ENCODE results near the gene ZNF205. TPM values are rescaled to one million over a fixed set of nuclear protein-coding genes. Genes with fewer than 3 reads are reported as not detected.
"Not testable (repeated sequence)": the region's sequence is repeated elsewhere in the genome, so short reads cannot be mapped to it uniquely, and the experiment has no call there.

ZNF205 gene
- total and polyA plus RNA-seq, 10 of the 15 experiments (the other 5 are each of a cell fraction or from before 2014, with no cell fraction given): 0.26 to 1.5 (median 0.78) TPM; not detected in 2

DNA sequence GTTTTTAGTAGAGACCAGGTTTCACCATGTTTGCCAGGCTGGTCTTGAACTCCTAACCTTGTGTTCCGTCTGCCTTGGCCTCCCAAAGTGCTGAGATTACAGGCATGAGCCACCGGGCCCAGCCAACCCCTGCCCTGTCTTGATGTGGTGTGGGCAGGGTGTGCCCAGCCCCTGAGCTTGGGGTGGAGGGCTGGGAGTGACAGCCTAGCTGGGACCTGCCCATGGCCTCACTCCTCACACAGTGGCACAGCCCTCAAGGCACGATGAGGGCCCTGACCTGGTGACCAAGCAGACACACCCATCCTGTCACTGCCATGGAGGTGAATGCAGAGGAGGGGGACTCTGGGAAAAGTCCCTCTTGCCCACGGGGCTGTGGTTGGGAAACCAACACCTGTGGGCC is 43.9 kb upstream of the ZNF205 start (continued):
- TF ChIP-seq, protein P1, sequence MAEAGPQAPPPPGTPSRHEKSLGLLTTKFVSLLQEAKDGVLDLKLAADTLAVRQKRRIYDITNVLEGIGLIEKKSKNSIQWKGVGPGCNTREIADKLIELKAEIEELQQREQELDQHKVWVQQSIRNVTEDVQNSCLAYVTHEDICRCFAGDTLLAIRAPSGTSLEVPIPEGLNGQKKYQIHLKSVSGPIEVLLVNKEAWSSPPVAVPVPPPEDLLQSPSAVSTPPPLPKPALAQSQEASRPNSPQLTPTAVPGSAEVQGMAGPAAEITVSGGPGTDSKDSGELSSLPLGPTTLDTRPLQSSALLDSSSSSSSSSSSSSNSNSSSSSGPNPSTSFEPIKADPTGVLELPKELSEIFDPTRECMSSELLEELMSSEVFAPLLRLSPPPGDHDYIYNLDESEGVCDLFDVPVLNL (IDR thresholded peaks at IDR 0.05; ENCODE audit: low read depth, low read length): no peak

DNA sequence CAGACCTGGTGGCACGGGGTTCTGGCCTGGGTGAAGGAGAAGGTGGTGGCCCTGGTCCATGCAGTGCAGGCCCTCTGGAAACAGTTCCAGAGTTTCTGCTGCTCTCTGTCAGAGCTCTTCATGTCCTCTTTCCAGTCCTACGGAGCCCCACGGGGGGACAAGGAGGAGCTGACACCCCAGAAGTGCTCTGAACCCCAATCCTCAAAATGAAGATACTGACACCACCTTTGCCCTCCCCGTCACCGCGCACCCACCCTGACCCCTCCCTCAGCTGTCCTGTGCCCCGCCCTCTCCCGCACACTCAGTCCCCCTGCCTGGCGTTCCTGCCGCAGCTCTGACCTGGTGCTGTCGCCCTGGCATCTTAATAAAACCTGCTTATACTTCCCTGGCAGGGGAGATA is 43.2 kb upstream of the ZNF205 start:
- BruUV-seq (replicated peaks): TSS peak; percentile 56
- ATAC-seq; RAD21 ChIA-PET (ENCODE audit: unreplicated experiment); H3K9me3 ChIP-seq (replicated peaks; ENCODE audit: control insufficient read depth, insufficient read depth, low read length); H3K4me3 ChIP-seq; DNase-seq (ENCODE audit: low read depth, low spot score); H4K20me1 ChIP-seq (ENCODE audit: control insufficient read depth, insufficient read depth); H3K27ac ChIP-seq (ENCODE audit: control insufficient read depth, insufficient read depth); H3K36me3 ChIP-seq (ENCODE audit: control insufficient read depth in 2 of 2, insufficient read depth in 2 of 2, low read length in 1 of 2); SMC1A ChIA-PET (ENCODE audit: uncharacterized antibody, unreplicated experiment); FAIRE-seq; POLR2A ChIA-PET; H3K9ac ChIP-seq (ENCODE audit: control insufficient read depth, insufficient read depth, low read length); H3K4me2 ChIP-seq (ENCODE audit: control insufficient read depth, insufficient read depth); H2AFZ ChIP-seq (ENCODE audit: control insufficient read depth, low read depth, low read length); H3K27me3 ChIP-seq (replicated peaks in 1 of 2; ENCODE audit: control insufficient read depth in 2 of 2, insufficient read depth in 2 of 2, low read length in 1 of 2); intact Hi-C loops (cut with micrococcal nuclease; ENCODE audit: unreplicated experiment); in situ Hi-C loops (cut with MboI): not testable (repeated sequence)
- peaks cover 25% of the 10 kb centered on the region for H3K79me2 ChIP-seq (ENCODE audit: control insufficient read depth, insufficient read depth, low read length)
- CTCF ChIA-PET: interaction anchor here (0.8 kb wide), 1 partner anchor 10 kb away, joined by 4 read pairs; no protein-coding TSS in a partner anchor
- WGBS (ENCODE audit: insufficient coverage, insufficient replicate concordance, low lambda C conversion rate, missing lambda C conversion rate): 73% methylated on average over 5 of the region's 11 CpGs
- H3K4me1 ChIP-seq (ENCODE audit: control insufficient read depth, insufficient read depth, low read length): peaks cover 29% of the 10 kb centered on the region

DNA sequence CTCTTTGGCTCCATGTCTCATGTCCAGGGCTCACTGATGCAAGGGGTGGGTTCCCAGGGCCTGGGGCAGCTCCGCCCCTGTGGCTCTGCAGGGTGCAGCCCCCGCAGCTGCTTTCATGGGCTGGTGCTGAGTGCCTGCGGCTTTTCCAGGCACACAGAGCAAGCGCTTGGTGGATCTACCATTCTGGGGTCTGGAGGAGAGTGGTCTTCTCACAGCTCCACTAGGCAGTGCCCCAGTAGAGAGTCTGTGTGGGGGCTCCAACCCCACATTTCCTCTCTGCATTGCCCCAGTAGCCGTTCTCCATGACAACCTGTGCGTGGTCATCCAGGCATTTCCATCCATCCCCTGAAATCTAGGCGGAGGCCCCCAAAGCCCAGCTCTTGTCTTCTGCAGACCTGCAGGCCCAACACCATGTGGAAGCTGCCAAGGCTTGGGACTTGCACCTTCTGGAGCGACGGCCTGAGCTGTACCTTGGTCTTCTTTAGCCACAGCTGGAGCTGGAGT is 41.7 kb upstream of the ZNF205 start:
- Histone ChIP-seq H3K27ac (ENCODE audit: control insufficient read depth, insufficient read depth) (no peak overlapping the region), H3K27me3 (replicated peaks in 1 of 2; ENCODE audit: control insufficient read depth in 2 of 2, insufficient read depth in 2 of 2, low read length in 1 of 2) (no peaks in the 10 kb centered on the region), H3K4me1 (ENCODE audit: control insufficient read depth, insufficient read depth, low read length) (peaks cover 35% of the 10 kb centered on the region), H3K36me3 (ENCODE audit: control insufficient read depth in 2 of 2, insufficient read depth in 2 of 2, low read length in 1 of 2) (no peaks in the 10 kb centered on the region; a peak in 2 of 4 replicates), H3K79me2 (ENCODE audit: control insufficient read depth, insufficient read depth, low read length) (peaks cover 20% of the 10 kb centered on the region), H3K9me3 (replicated peaks; ENCODE audit: control insufficient read depth, insufficient read depth, low read length) (no peaks in the 10 kb centered on the region), H3K4me2 (ENCODE audit: control insufficient read depth, insufficient read depth) (no peak overlapping the region), H4K20me1 (ENCODE audit: control insufficient read depth, insufficient read depth) (no peaks in the 10 kb centered on the region), H3K4me3 (no peak overlapping the region), H3K9ac (ENCODE audit: control insufficient read depth, insufficient read depth, low read length) (no peak overlapping the region), H2AFZ (ENCODE audit: control insufficient read depth, low read depth, low read length) (no peak overlapping the region)
- ChIA-PET SMC1A (ENCODE audit: uncharacterized antibody, unreplicated experiment) (interaction anchor here (0.6 to 0.7 kb wide), 2 partner anchors 18 to 59 kb away, joined by 3 read pairs; no protein-coding TSS in a partner anchor), POLR2A (interaction anchor here (0.6 kb wide), 1 partner anchor 12 kb away, joined by 3 read pairs; no protein-coding TSS in a partner anchor), RAD21 (ENCODE audit: unreplicated experiment) (no interaction called here), CTCF (interaction anchor here (0.6 kb wide), 1 partner anchor 23 kb away, joined by 3 read pairs; no protein-coding TSS in a partner anchor)
- no peak for FAIRE-seq
- ATAC-seq: no peak
- in situ Hi-C loops (cut with MboI): no loop called here
- no TSS peak for BruUV-seq (replicated peaks)
- TF ChIP-seq, protein P2, sequence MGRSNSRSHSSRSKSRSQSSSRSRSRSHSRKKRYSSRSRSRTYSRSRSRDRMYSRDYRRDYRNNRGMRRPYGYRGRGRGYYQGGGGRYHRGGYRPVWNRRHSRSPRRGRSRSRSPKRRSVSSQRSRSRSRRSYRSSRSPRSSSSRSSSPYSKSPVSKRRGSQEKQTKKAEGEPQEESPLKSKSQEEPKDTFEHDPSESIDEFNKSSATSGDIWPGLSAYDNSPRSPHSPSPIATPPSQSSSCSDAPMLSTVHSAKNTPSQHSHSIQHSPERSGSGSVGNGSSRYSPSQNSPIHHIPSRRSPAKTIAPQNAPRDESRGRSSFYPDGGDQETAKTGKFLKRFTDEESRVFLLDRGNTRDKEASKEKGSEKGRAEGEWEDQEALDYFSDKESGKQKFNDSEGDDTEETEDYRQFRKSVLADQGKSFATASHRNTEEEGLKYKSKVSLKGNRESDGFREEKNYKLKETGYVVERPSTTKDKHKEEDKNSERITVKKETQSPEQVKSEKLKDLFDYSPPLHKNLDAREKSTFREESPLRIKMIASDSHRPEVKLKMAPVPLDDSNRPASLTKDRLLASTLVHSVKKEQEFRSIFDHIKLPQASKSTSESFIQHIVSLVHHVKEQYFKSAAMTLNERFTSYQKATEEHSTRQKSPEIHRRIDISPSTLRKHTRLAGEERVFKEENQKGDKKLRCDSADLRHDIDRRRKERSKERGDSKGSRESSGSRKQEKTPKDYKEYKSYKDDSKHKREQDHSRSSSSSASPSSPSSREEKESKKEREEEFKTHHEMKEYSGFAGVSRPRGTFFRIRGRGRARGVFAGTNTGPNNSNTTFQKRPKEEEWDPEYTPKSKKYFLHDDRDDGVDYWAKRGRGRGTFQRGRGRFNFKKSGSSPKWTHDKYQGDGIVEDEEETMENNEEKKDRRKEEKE (IDR thresholded peaks at IDR 0.05): no peak
- no peak for TF ChIP-seq SRF (IDR thresholded peaks at IDR 0.05; ENCODE audit: low read depth in 2 of 2, low read length in 2 of 2)
- intact Hi-C loops (cut with micrococcal nuclease; ENCODE audit: unreplicated experiment): no loop called here
- WGBS (ENCODE audit: insufficient coverage, insufficient replicate concordance, low lambda C conversion rate, missing lambda C conversion rate): 94% methylated on average over 9 of the region's 9 CpGs
- no peak for DNase-seq (ENCODE audit: low read depth, low spot score)

Data from GM12878 (cell line).